AG09309 (cell line): Measurements from ENCODE around the gene ADARB1.

ENCODE experiments used
- DNase-seq: peaks from one replicate; pipeline ENCODE4 v3.0.0-alpha.2; 2010; ENCODE audit warnings: low read depth
- H3K4me3 ChIP-seq: 2 replicates; pipeline ENCODE4 v1.5.1; 2011; ENCODE audit warnings: mild to moderate bottlenecking, low read depth, low read length, moderate library complexity; ENCODE audit not compliant: control insufficient read depth
- CTCF ChIP-seq: IDR thresholded peaks from 2 replicates; pipeline ENCODE4 v1.5.1; 2011; ENCODE audit warnings: mild to moderate bottlenecking, low read depth, low read length, inconsistent platforms; ENCODE audit not compliant: insufficient read depth, control insufficient read depth; ENCODE audit errors: missing control alignments

Gene ADARB1

GRCh38 chr21:45244799-45245340 lies 170.5 kb downstream of the ADARB1 start:
- H3K4me3 ChIP-seq = no peak overlapping the region
- no peak for DNase-seq
- TF ChIP-seq CTCF = no peak

GRCh38 chr21:45246386-45247320 lies 172.3 kb downstream of the ADARB1 start:
- no peak overlapping the region for H3K4me3 ChIP-seq
- no peak for TF ChIP-seq CTCF
- no peak for DNase-seq

- no peak for TF ChIP-seq CTCF
- DNase-seq = no peak
- no peak overlapping the region; the same call in 1 of the 2 replicates for H3K4me3 ChIP-seq
These were observed 174.0 kb downstream of the ADARB1 start for GRCh38 chr21:45248301-45248892.

- DNase-seq = no peak
These were observed 174.6 kb downstream of the ADARB1 start for GRCh38 chr21:45248893-45249381.

GRCh38 chr21:45249626-45250025 lies 175.2 kb downstream of the ADARB1 start:
- no peak overlapping the region for H3K4me3 ChIP-seq
- no peak for TF ChIP-seq CTCF
- DNase-seq = no peak

More at GRCh38 chr21:45248893-45249381, 174.6 kb downstream of the ADARB1 start:
- peak overlapping the region; percentile 8 for H3K4me3 ChIP-seq
- peak; percentile 9 for TF ChIP-seq CTCF

GRCh38 chr21:45250272-45250671 lies 175.9 kb downstream of the ADARB1 start:
- DNase-seq = no peak
- H3K4me3 ChIP-seq = no peak overlapping the region
- TF ChIP-seq CTCF = no peak
